ENCODE measurements around the gene KCTD3.

GRCh38 chr1:215640429-215641148 is 73.5 kb downstream of the KCTD3 start:
- TF ChIP-seq, protein P1, sequence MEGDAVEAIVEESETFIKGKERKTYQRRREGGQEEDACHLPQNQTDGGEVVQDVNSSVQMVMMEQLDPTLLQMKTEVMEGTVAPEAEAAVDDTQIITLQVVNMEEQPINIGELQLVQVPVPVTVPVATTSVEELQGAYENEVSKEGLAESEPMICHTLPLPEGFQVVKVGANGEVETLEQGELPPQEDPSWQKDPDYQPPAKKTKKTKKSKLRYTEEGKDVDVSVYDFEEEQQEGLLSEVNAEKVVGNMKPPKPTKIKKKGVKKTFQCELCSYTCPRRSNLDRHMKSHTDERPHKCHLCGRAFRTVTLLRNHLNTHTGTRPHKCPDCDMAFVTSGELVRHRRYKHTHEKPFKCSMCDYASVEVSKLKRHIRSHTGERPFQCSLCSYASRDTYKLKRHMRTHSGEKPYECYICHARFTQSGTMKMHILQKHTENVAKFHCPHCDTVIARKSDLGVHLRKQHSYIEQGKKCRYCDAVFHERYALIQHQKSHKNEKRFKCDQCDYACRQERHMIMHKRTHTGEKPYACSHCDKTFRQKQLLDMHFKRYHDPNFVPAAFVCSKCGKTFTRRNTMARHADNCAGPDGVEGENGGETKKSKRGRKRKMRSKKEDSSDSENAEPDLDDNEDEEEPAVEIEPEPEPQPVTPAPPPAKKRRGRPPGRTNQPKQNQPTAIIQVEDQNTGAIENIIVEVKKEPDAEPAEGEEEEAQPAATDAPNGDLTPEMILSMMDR (IDR thresholded peaks at IDR 0.05): no peak
- TF ChIP-seq POLR2A (IDR thresholded peaks at IDR 0.05) (no peak), POLR2AphosphoS5 (IDR thresholded peaks at IDR 0.05) (no peak), EP300 (IDR thresholded peaks at IDR 0.05) (no peak)
